ENCODE results near the gene SMCO1.
A peak's percentile ranks its signal among the peaks of the same experiment; 100 is the strongest.
"Not testable (repeated sequence)": the region's sequence is repeated elsewhere in the genome, so short reads cannot be mapped to it uniquely, and the experiment has no call there.

Gene SMCO1

GRCh38 chr3:196524527-196524926 is 9.4 kb upstream of the SMCO1 start:
- Histone ChIP-seq H3K79me2 (ENCODE audit: control insufficient read depth, insufficient read depth, low read length, poor library complexity) (no peaks in the 10 kb centered on the region), H3K4me3 (ENCODE audit: low read depth, low read length) (no peak overlapping the region), H4K8ac (ENCODE audit: low read depth, low read length) (no peak overlapping the region), H3K27ac (ENCODE audit: low read depth, low read length) (no peak overlapping the region), H3K18ac (ENCODE audit: low read length) (no peak overlapping the region), H3K23ac (ENCODE audit: low read length) (no peak overlapping the region), H3K36me3 (ENCODE audit: control insufficient read depth in 1 of 2, insufficient read depth in 2 of 2, low read length in 2 of 2) (no peaks in the 10 kb centered on the region), H2AK5ac (ENCODE audit: low read length) (no peak overlapping the region), H4K12ac (ENCODE audit: low read depth, low read length) (no peak overlapping the region), H2BK12ac (ENCODE audit: low read length) (no peak overlapping the region), H3K27me3 (ENCODE audit: insufficient read depth, low read length) (no peaks in the 10 kb centered on the region), H4K91ac (ENCODE audit: low read depth, low read length) (no peak overlapping the region), H3K14ac (ENCODE audit: low read length) (no peak overlapping the region), H3K4me2 (ENCODE audit: low read length) (no peak overlapping the region), H3K79me1 (ENCODE audit: low read length) (peaks cover 3% of the 10 kb centered on the region), H3K4me1 (ENCODE audit: control insufficient read depth in 1 of 2, insufficient read depth in 2 of 2, low read length in 2 of 2) (peaks cover 2 to 3% of the 10 kb centered on the region in 2 experiments), H3K9ac (ENCODE audit: low read length) (no peak overlapping the region), H3K9me3 (ENCODE audit: insufficient read depth, low read depth, low read length) (peaks cover 12% of the 10 kb centered on the region), H2BK5ac (ENCODE audit: low read depth, low read length, poor library complexity) (no peak overlapping the region), H2AFZ (ENCODE audit: insufficient read depth, low read length, poor library complexity) (no peak overlapping the region), H3K4ac (ENCODE audit: low read depth, low read length) (no peak overlapping the region), H2BK120ac (ENCODE audit: insufficient read depth, low read length, poor library complexity) (no peak overlapping the region)
- DNase-seq: no peak
- no CpG with 5 or more reads among the region's 5 CpGs for WGBS (ENCODE audit: extremely low coverage, insufficient coverage, insufficient read length)

GRCh38 chr3:196523841-196524240 is 8.7 kb upstream of the SMCO1 start:
- H3K4me3 ChIP-seq (ENCODE audit: low read depth, low read length): no peak overlapping the region
- peaks cover 3% of the 10 kb centered on the region for H3K79me1 ChIP-seq (ENCODE audit: low read length)
- H2BK120ac ChIP-seq (ENCODE audit: insufficient read depth, low read length, poor library complexity): no peak overlapping the region
- no peak overlapping the region for H2BK12ac ChIP-seq (ENCODE audit: low read length)
- H2BK5ac ChIP-seq (ENCODE audit: low read depth, low read length, poor library complexity): no peak overlapping the region
- H4K91ac ChIP-seq (ENCODE audit: low read depth, low read length): no peak overlapping the region
- no peak overlapping the region for H4K8ac ChIP-seq (ENCODE audit: low read depth, low read length)
- no peak overlapping the region for H3K18ac ChIP-seq (ENCODE audit: low read length)
- H3K4me2 ChIP-seq (ENCODE audit: low read length): no peak overlapping the region
- H3K9me3 ChIP-seq (ENCODE audit: insufficient read depth, low read depth, low read length): peaks cover 13% of the 10 kb centered on the region
- no peak overlapping the region for H2AK5ac ChIP-seq (ENCODE audit: low read length)
- H3K4me1 ChIP-seq (ENCODE audit: control insufficient read depth in 1 of 2, insufficient read depth in 2 of 2, low read length in 2 of 2): peaks cover under 1 to 2% of the 10 kb centered on the region in 2 experiments
- H4K12ac ChIP-seq (ENCODE audit: low read depth, low read length): no peak overlapping the region
- H3K9ac ChIP-seq (ENCODE audit: low read length): no peak overlapping the region
- no peak for DNase-seq
- H3K23ac ChIP-seq (ENCODE audit: low read length): no peak overlapping the region
- no peak overlapping the region for H3K4ac ChIP-seq (ENCODE audit: low read depth, low read length)
- no peaks in the 10 kb centered on the region for H3K36me3 ChIP-seq (ENCODE audit: control insufficient read depth in 1 of 2, insufficient read depth in 2 of 2, low read length in 2 of 2)
- H3K14ac ChIP-seq (ENCODE audit: low read length): no peak overlapping the region
- H3K79me2 ChIP-seq (ENCODE audit: control insufficient read depth, insufficient read depth, low read length, poor library complexity): no peaks in the 10 kb centered on the region
- no peak overlapping the region for H2AFZ ChIP-seq (ENCODE audit: insufficient read depth, low read length, poor library complexity)
- H3K27ac ChIP-seq (ENCODE audit: low read depth, low read length): no peak overlapping the region
- no peaks in the 10 kb centered on the region for H3K27me3 ChIP-seq (ENCODE audit: insufficient read depth, low read length)
- no CpG with 5 or more reads among the region's 4 CpGs for WGBS (ENCODE audit: extremely low coverage, insufficient coverage, insufficient read length)

GRCh38 chr3:196521291-196521690 is 6.1 kb upstream of the SMCO1 start:
- no CpG with 5 or more reads among the region's 12 CpGs for WGBS (ENCODE audit: extremely low coverage, insufficient coverage, insufficient read length)
- not testable (repeated sequence) for H3K23ac ChIP-seq (ENCODE audit: low read length); H3K79me1 ChIP-seq (ENCODE audit: low read length); H4K12ac ChIP-seq (ENCODE audit: low read depth, low read length); H3K27ac ChIP-seq (ENCODE audit: low read depth, low read length); H3K9ac ChIP-seq (ENCODE audit: low read length); H2BK5ac ChIP-seq (ENCODE audit: low read depth, low read length, poor library complexity); H3K4me1 ChIP-seq (ENCODE audit: control insufficient read depth in 1 of 2, insufficient read depth in 2 of 2, low read length in 2 of 2); H4K8ac ChIP-seq (ENCODE audit: low read depth, low read length); H3K14ac ChIP-seq (ENCODE audit: low read length); H2BK120ac ChIP-seq (ENCODE audit: insufficient read depth, low read length, poor library complexity); H3K4ac ChIP-seq (ENCODE audit: low read depth, low read length); H3K36me3 ChIP-seq (ENCODE audit: control insufficient read depth in 1 of 2, insufficient read depth in 2 of 2, low read length in 2 of 2); H2BK12ac ChIP-seq (ENCODE audit: low read length); H3K79me2 ChIP-seq (ENCODE audit: control insufficient read depth, insufficient read depth, low read length, poor library complexity); H3K27me3 ChIP-seq (ENCODE audit: insufficient read depth, low read length); H3K18ac ChIP-seq (ENCODE audit: low read length); H2AK5ac ChIP-seq (ENCODE audit: low read length); DNase-seq; H4K91ac ChIP-seq (ENCODE audit: low read depth, low read length); H3K4me2 ChIP-seq (ENCODE audit: low read length); H2AFZ ChIP-seq (ENCODE audit: insufficient read depth, low read length, poor library complexity); H3K4me3 ChIP-seq (ENCODE audit: low read depth, low read length)
- peaks cover 20% of the 10 kb centered on the region for H3K9me3 ChIP-seq (ENCODE audit: insufficient read depth, low read depth, low read length)

- DNase-seq: no peak
- H4K91ac ChIP-seq (ENCODE audit: low read depth, low read length): no peak overlapping the region
Measured at GRCh38 chr3:196519718-196520082, 4.6 kb upstream of the SMCO1 start.

More at GRCh38 chr3:196519718-196520082, 4.6 kb upstream of the SMCO1 start:
- no peak overlapping the region for H3K14ac ChIP-seq (ENCODE audit: low read length)
- no peak overlapping the region for H2BK5ac ChIP-seq (ENCODE audit: low read depth, low read length, poor library complexity)
- H2BK12ac ChIP-seq (ENCODE audit: low read length): no peak overlapping the region
- no peak overlapping the region for H4K12ac ChIP-seq (ENCODE audit: low read depth, low read length)
- no CpG with 5 or more reads among the region's 5 CpGs for WGBS (ENCODE audit: extremely low coverage, insufficient coverage, insufficient read length)
- peaks cover 20% of the 10 kb centered on the region for H3K9me3 ChIP-seq (ENCODE audit: insufficient read depth, low read depth, low read length)
- H2BK120ac ChIP-seq (ENCODE audit: insufficient read depth, low read length, poor library complexity): no peak overlapping the region
- H3K9ac ChIP-seq (ENCODE audit: low read length): peak overlapping the region; percentile 37
- no peak overlapping the region for H3K23ac ChIP-seq (ENCODE audit: low read length)
- H3K27me3 ChIP-seq (ENCODE audit: insufficient read depth, low read length): no peaks in the 10 kb centered on the region
- H3K79me2 ChIP-seq (ENCODE audit: control insufficient read depth, insufficient read depth, low read length, poor library complexity): no peaks in the 10 kb centered on the region
- no peak overlapping the region for H3K4me2 ChIP-seq (ENCODE audit: low read length)
- H2AFZ ChIP-seq (ENCODE audit: insufficient read depth, low read length, poor library complexity): no peak overlapping the region
- H3K36me3 ChIP-seq (ENCODE audit: control insufficient read depth in 1 of 2, insufficient read depth in 2 of 2, low read length in 2 of 2): no peaks in the 10 kb centered on the region
- H2AK5ac ChIP-seq (ENCODE audit: low read length): no peak overlapping the region
- H3K18ac ChIP-seq (ENCODE audit: low read length): no peak overlapping the region
- H3K4me1 ChIP-seq (ENCODE audit: control insufficient read depth in 1 of 2, insufficient read depth in 2 of 2, low read length in 2 of 2): no peaks in the 10 kb centered on the region
- no peak overlapping the region for H3K4ac ChIP-seq (ENCODE audit: low read depth, low read length)
- no peak overlapping the region for H3K4me3 ChIP-seq (ENCODE audit: low read depth, low read length)
- H3K79me1 ChIP-seq (ENCODE audit: low read length): no peaks in the 10 kb centered on the region
- H3K27ac ChIP-seq (ENCODE audit: low read depth, low read length): no peak overlapping the region
- H4K8ac ChIP-seq (ENCODE audit: low read depth, low read length): no peak overlapping the region
